GM06990 (cell line): ENCODE measurements around the gene LMTK2.

ENCODE experiments used
- DNase-seq: peaks from one replicate; pipeline ENCODE4 v3.0.0-alpha.2; 2011; ENCODE audit not compliant: insufficient read length; ENCODE audit errors: extremely low read depth
- H3K27me3 ChIP-seq: replicated peaks from 2 replicates; pipeline ENCODE4 v1.6.0; 2011; ENCODE audit warnings: low read length; ENCODE audit not compliant: control insufficient read depth, insufficient read depth
- H3K36me3 ChIP-seq: 2 replicates; pipeline ENCODE4 v1.5.1; 2011; ENCODE audit warnings: low read length; ENCODE audit not compliant: control insufficient read depth, insufficient read depth
- H3K4me3 ChIP-seq: replicated peaks from 2 replicates; pipeline ENCODE4 v1.5.1; 2011; ENCODE audit warnings: low read depth, mild to moderate bottlenecking, control low read depth, low read length
- CTCF ChIP-seq: IDR thresholded peaks from 2 replicates; pipeline ENCODE4 v1.5.1; 2011; ENCODE audit warnings: low read length, control low read depth, mild to moderate bottlenecking, inconsistent platforms; ENCODE audit not compliant: insufficient read depth, poor library complexity, severe bottlenecking

LMTK2 gene

DNA sequence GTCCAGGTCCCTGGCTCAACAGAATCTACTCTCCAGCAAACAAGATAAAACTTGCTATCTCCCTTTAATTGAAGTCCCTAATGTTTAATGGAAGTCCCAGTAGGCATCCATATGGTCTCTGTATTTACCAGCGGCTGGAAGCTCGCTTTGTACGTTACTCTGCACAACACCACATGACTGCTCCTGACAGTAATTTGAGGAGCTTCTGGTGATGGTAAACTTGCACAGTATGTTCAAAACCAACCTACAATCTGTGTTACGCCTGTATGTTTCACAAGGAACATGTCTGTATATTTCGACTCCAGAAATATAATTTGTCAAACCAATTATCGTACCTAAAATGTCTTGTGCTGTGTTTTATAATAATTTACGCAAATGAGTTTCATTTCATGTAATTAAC is 149.8 kb downstream of the LMTK2 start:
- no peak for DNase-seq

GRCh38 chr7:98257701-98258100 is 151.0 kb downstream of the LMTK2 start:
- Histone ChIP-seq H3K4me3 (no peak overlapping the region), H3K27me3 (no peaks in the 10 kb centered on the region), H3K36me3 (peaks cover 2% of the 10 kb centered on the region)
- DNase-seq = no peak
- TF ChIP-seq CTCF = no peak

More for the DNA sequence above, 149.8 kb downstream of the LMTK2 start:
- no peak for TF ChIP-seq CTCF
- peaks cover 2% of the 10 kb centered on the region for H3K36me3 ChIP-seq
- H3K4me3 ChIP-seq = no peak overlapping the region
- no peaks in the 10 kb centered on the region for H3K27me3 ChIP-seq
